Stimulated activated CD8-positive, alpha-beta memory T cell treated with anti-CD3 and anti-CD28 coated beads, Interleukin-4, amount 100 ng/mL, for 24 hours (primary cell): ENCODE data around the gene WASHC3.

Experiments
- DNase-seq: peaks from one replicate; pipeline ENCODE4 v3.0.0-alpha.2; 2020; ENCODE audit warnings: low read depth

Gene WASHC3

DNA sequence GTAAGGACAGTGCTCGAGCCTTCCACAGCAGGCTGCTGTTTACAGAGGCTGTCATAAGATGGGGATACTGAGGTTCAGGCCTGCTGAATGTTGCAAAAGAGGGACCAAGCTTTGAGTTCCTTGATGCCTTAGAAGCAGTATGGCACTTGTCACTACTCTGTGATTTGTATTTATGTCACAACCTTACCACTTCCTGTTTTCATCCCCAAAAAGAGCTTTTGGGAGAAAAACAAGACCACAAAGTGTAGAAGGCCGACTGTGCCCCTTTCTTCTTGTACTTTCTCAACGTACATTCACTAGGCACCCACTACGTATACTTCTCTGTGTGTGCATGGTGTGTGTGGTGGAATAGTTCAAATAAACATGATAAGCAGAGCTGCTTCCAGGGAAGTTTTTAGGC is 94.3 kb downstream of the WASHC3 start:
- DNase-seq, result no peak

DNA sequence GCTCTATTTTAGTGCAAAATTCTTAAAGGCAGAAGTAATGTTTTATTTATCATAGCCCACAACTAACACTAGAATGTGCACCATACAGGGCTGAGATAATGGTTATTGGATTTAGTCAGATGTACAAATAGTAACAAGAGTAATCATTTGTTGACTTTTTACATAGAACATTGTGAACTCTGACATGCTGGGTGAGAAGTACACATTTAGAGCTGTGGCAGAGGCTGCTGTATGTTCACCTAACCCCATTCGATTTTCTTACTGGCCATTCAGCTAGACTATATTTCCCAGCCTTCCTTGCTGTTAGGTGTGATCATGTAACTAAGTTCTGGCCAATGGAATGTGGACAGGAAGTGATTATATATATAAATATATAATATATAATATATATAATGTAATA is 95.3 kb downstream of the WASHC3 start:
- no peak for DNase-seq

- DNase-seq, result no peak
Observed at GRCh38 chr12:101963697-101964096, 98.1 kb downstream of the WASHC3 start.
